Measurements from ENCODE around the gene KCNQ5.
A peak's percentile ranks its signal among the peaks of the same experiment; 100 is the strongest.

The KCNQ5 gene

GRCh38 chr6:72589096-72589495 is 32.8 kb upstream of the KCNQ5 start:
- Histone ChIP-seq H3K36me3 (ENCODE audit: insufficient read depth) (no peaks in the 10 kb centered on the region), H3K4me1 (ENCODE audit: low read depth, poor library complexity, severe bottlenecking) (peaks cover 15% of the 10 kb centered on the region), H3K4me2 (0 out of 2 replicates have a peak overlapping the region, but pooled peaks have one; percentile 9), H3K9ac (no peak overlapping the region), H3K79me2 (ENCODE audit: insufficient read depth, low read depth) (no peaks in the 10 kb centered on the region), H4K20me1 (ENCODE audit: insufficient read depth) (no peaks in the 10 kb centered on the region), H3K27me3 (ENCODE audit: insufficient read depth, low read depth) (no peaks in the 10 kb centered on the region), H2AFZ (ENCODE audit: low read depth) (no peak overlapping the region), H3K27ac (no peak overlapping the region), H3K4me3 (IDR thresholded peaks at IDR 0.05; ENCODE audit: insufficient read depth, low read depth, low read length) (no peak overlapping the region)
- TF ChIP-seq CTCF (conservative IDR thresholded peaks at IDR 0.05; ENCODE audit: low read depth, low read length) = no peak

- Histone ChIP-seq H3K79me2 (ENCODE audit: insufficient read depth, low read depth) (no peaks in the 10 kb centered on the region), H2AFZ (ENCODE audit: low read depth) (no peak overlapping the region), H3K9ac (no peak overlapping the region), H3K4me2 (peak overlapping the region; percentile 20; the same call in 1 of the 2 replicates), H3K36me3 (ENCODE audit: insufficient read depth) (no peaks in the 10 kb centered on the region), H3K27me3 (ENCODE audit: insufficient read depth, low read depth) (no peaks in the 10 kb centered on the region), H4K20me1 (ENCODE audit: insufficient read depth) (no peaks in the 10 kb centered on the region), H3K27ac (no peak overlapping the region), H3K4me1 (ENCODE audit: low read depth, poor library complexity, severe bottlenecking) (peaks cover 19% of the 10 kb centered on the region), H3K4me3 (IDR thresholded peaks at IDR 0.05; ENCODE audit: insufficient read depth, low read depth, low read length) (no peak overlapping the region)
- no peak for TF ChIP-seq CTCF (conservative IDR thresholded peaks at IDR 0.05; ENCODE audit: low read depth, low read length)
Measured at GRCh38 chr6:72595812-72596211, 26.1 kb upstream of the KCNQ5 start.

GRCh38 chr6:72616406-72617015 is 5.4 kb upstream of the KCNQ5 start:
- H3K27ac ChIP-seq = no peak overlapping the region
- H3K4me3 ChIP-seq (IDR thresholded peaks at IDR 0.05; ENCODE audit: insufficient read depth, low read depth, low read length) = no peak overlapping the region
- H3K4me1 ChIP-seq (ENCODE audit: low read depth, poor library complexity, severe bottlenecking) = peaks cover 21% of the 10 kb centered on the region
- no peaks in the 10 kb centered on the region for H3K79me2 ChIP-seq (ENCODE audit: insufficient read depth, low read depth)
- H3K4me2 ChIP-seq = peak overlapping the region; percentile 21; the same call in 1 of the 2 replicates
- H3K36me3 ChIP-seq (ENCODE audit: insufficient read depth) = no peaks in the 10 kb centered on the region
- peak; percentile 72 for TF ChIP-seq CTCF (conservative IDR thresholded peaks at IDR 0.05; ENCODE audit: low read depth, low read length)
- H3K27me3 ChIP-seq (ENCODE audit: insufficient read depth, low read depth) = no peaks in the 10 kb centered on the region
- no peak overlapping the region for H3K9ac ChIP-seq
- no peak overlapping the region for H2AFZ ChIP-seq (ENCODE audit: low read depth)
- no peaks in the 10 kb centered on the region for H4K20me1 ChIP-seq (ENCODE audit: insufficient read depth)

DNA sequence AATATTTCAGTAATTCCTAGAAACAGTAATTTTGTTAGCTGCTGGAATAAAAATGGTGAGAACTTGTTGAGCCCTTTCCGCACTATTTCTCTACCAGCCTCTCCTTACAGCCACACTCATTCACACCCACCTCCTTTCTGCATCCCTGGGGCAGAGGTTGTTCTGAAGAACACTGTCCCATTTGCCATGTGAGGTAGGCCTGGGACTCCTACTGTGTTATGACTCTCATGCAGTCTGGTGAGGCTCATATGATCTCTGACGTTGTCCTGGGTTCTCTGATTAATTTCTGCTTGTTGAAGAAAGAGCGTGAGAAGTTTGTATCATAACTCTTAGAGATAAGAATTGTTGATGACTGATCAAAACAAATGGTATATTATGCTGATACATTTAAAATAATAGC is 4.1 kb upstream of the KCNQ5 start:
- H3K4me2 ChIP-seq = no peak overlapping the region
- no peak overlapping the region for H3K27ac ChIP-seq
- no peaks in the 10 kb centered on the region for H3K36me3 ChIP-seq (ENCODE audit: insufficient read depth)
- no peak for TF ChIP-seq CTCF (conservative IDR thresholded peaks at IDR 0.05; ENCODE audit: low read depth, low read length)
- H3K9ac ChIP-seq = no peak overlapping the region
- H3K4me1 ChIP-seq (ENCODE audit: low read depth, poor library complexity, severe bottlenecking) = peaks cover 21% of the 10 kb centered on the region
- peaks cover 2% of the 10 kb centered on the region; the same call in 1 of the 2 replicates for H3K79me2 ChIP-seq (ENCODE audit: insufficient read depth, low read depth)
- H3K4me3 ChIP-seq (IDR thresholded peaks at IDR 0.05; ENCODE audit: insufficient read depth, low read depth, low read length) = no peak overlapping the region
- no peaks in the 10 kb centered on the region for H4K20me1 ChIP-seq (ENCODE audit: insufficient read depth)
- no peaks in the 10 kb centered on the region for H3K27me3 ChIP-seq (ENCODE audit: insufficient read depth, low read depth)
- no peak overlapping the region for H2AFZ ChIP-seq (ENCODE audit: low read depth)
